HG03558 (cell line): ENCODE measurements around the gene PRSS16.
"Not testable (repeated sequence)": the region's sequence is repeated elsewhere in the genome, so short reads cannot be mapped to it uniquely, and the experiment has no call there.

Source experiments
- ATAC-seq: cut with Tn5 transposase; IDR thresholded peaks from one replicate; pipeline ENCODE4 v1.9.1; 2021; ENCODE audit warnings: moderate number of reproducible peaks; ENCODE audit not compliant: unreplicated experiment; ENCODE audit errors: extremely low read depth

PRSS16 gene

GRCh38 chr6:27247133-27247836 lies at the start of gene PRSS16:
Gene PRSS16 (plus strand): TSS chr6:27247701. CDS start chr6:27247738, 37 bp downstream.
- no peak for ATAC-seq

GRCh38 chr6:27205375-27206278 lies 41.9 kb upstream of the PRSS16 start:
- ATAC-seq, result no peak

GRCh38 chr6:27206806-27207205 lies 40.7 kb upstream of the PRSS16 start:
- no peak for ATAC-seq

GRCh38 chr6:27208042-27208441 lies 39.5 kb upstream of the PRSS16 start:
- ATAC-seq, result no peak

- no peak for ATAC-seq
Measured at GRCh38 chr6:27209196-27209595, 38.3 kb upstream of the PRSS16 start.

GRCh38 chr6:27209659-27210269 lies 37.7 kb upstream of the PRSS16 start:
- no peak for ATAC-seq

GRCh38 chr6:27213091-27213517 lies 34.4 kb upstream of the PRSS16 start:
- not testable (repeated sequence) for ATAC-seq

GRCh38 chr6:27213544-27214125 lies 33.9 kb upstream of the PRSS16 start:
- ATAC-seq, result no peak

- no peak for ATAC-seq
Measured at GRCh38 chr6:27214126-27214601, 33.3 kb upstream of the PRSS16 start.

GRCh38 chr6:27216874-27217273 lies 30.6 kb upstream of the PRSS16 start:
- no peak for ATAC-seq

GRCh38 chr6:27222971-27223370 lies 24.5 kb upstream of the PRSS16 start:
- not testable (repeated sequence) for ATAC-seq

GRCh38 chr6:27224729-27225128 lies 22.8 kb upstream of the PRSS16 start:
- ATAC-seq, result no peak

- no peak for ATAC-seq
Measured at GRCh38 chr6:27228963-27229477, 18.5 kb upstream of the PRSS16 start.

- ATAC-seq, result no peak
Measured at GRCh38 chr6:27230758-27231111, 16.8 kb upstream of the PRSS16 start.

- no peak for ATAC-seq
Measured at GRCh38 chr6:27234576-27234975, 12.9 kb upstream of the PRSS16 start.

GRCh38 chr6:27237089-27237803 lies 10.3 kb upstream of the PRSS16 start:
- no peak for ATAC-seq

GRCh38 chr6:27238010-27238983 lies 9.2 kb upstream of the PRSS16 start:
- no peak for ATAC-seq

GRCh38 chr6:27239258-27239657 lies 8.2 kb upstream of the PRSS16 start:
- no peak for ATAC-seq

GRCh38 chr6:27241443-27241842 lies 6.1 kb upstream of the PRSS16 start:
- no peak for ATAC-seq
